Endodermal cell (in vitro differentiated cells): ENCODE measurements around the gene NDUFB10. TPM values are rescaled to one million over a fixed set of nuclear protein-coding genes. Genes with fewer than 3 reads are reported as not detected.

Experiments used
- DNase-seq: peaks from one replicate; pipeline ENCODE4 v3.0.0-alpha.2; 2017
- H3K27ac ChIP-seq: 2 replicates; pipeline ENCODE4 v1.5.1; 2013; ENCODE audit warnings: mild to moderate bottlenecking, low read depth, low read length, moderate library complexity
- H3K27me3 ChIP-seq: 2 replicates; pipeline ENCODE4 v1.6.1; 2013; ENCODE audit warnings: mild to moderate bottlenecking, low read length, moderate library complexity; ENCODE audit not compliant: insufficient read depth, control insufficient read depth, poor library complexity, severe bottlenecking
- H3K36me3 ChIP-seq: 2 replicates; pipeline ENCODE4 v1.7.0; 2013; ENCODE audit warnings: mild to moderate bottlenecking, low read length, moderate library complexity; ENCODE audit not compliant: control insufficient read depth, insufficient read depth
- H3K4me1 ChIP-seq: one replicate; pipeline ENCODE4 v1.7.0; 2013; ENCODE audit warnings: low read length; ENCODE audit not compliant: control insufficient read depth, insufficient read depth
- H3K4me3 ChIP-seq: 2 replicates; pipeline ENCODE4 v1.5.1; 2013; ENCODE audit warnings: mild to moderate bottlenecking, low read length, moderate library complexity
- H3K9ac ChIP-seq: 2 replicates; pipeline ENCODE4 v1.6.1; 2013; ENCODE audit warnings: mild to moderate bottlenecking, low read length, moderate library complexity; ENCODE audit not compliant: poor library complexity, severe bottlenecking; ENCODE audit errors: extremely low read depth
- H3K9me3 ChIP-seq: 2 replicates; pipeline ENCODE4 v1.6.1; 2013; ENCODE audit warnings: mild to moderate bottlenecking, low read length, moderate library complexity; ENCODE audit not compliant: control insufficient read depth
- H3K27ac Mint-ChIP-seq: 2 replicates; pipeline ENCODE4 v1.8.0; 2020; ENCODE audit warnings: mixed read lengths
- H3K27me3 Mint-ChIP-seq: 2 replicates; pipeline ENCODE4 v1.8.0; 2021; ENCODE audit warnings: mild to moderate bottlenecking, mixed read lengths; ENCODE audit not compliant: insufficient read depth
- H3K36me3 Mint-ChIP-seq: 2 replicates; pipeline ENCODE4 v1.8.0; 2020; ENCODE audit warnings: low read depth, mixed read lengths
- H3K4me1 Mint-ChIP-seq: 2 replicates; pipeline ENCODE4 v1.8.0; 2020; ENCODE audit warnings: mixed read lengths
- H3K4me3 Mint-ChIP-seq: 2 replicates; pipeline ENCODE4 v1.8.0; 2020; ENCODE audit warnings: mild to moderate bottlenecking, moderate library complexity, mixed read lengths
- H3K9me3 Mint-ChIP-seq: 2 replicates; pipeline ENCODE4 v1.8.0; 2020; ENCODE audit warnings: mild to moderate bottlenecking, mixed read lengths
- WGBS, 2 experiments: methylation state at CpG; one replicate each; pipeline versions ENCODE4 v1.1.5 to v1.1.7; 2013; ENCODE audit warnings: missing lambda C conversion rate in 2 of 2, mixed read lengths in 1 of 2; ENCODE audit not compliant: insufficient coverage in 1 of 2, insufficient read length in 1 of 2; 5-methylcytosine and 5-hydroxymethylcytosine counted together
- total RNA-seq, 2 donors: library from RNA; stranded (reverse); fragmentation: NEBNext Ultra II Directional in 1 of 2; extraction: Animal tissue kit (Norgen Biotek cat#: 25700) in 1 of 2; gene quantifications; 2 replicates in 1 of 2; 3 replicates in 1 of 2; pipeline ENCODE4 v1.2.1, GENCODE V29; 2021
- TF ChIP-seq, protein P1 (sequence below): fragments of 200-600 bp; sonication (generic); conservative IDR thresholded peaks from 2 replicates; pipeline ENCODE4 v1.5.0; 2021; ENCODE audit warnings: antibody characterized with exemption, mild to moderate bottlenecking

Gene NDUFB10
- total RNA-seq, 2 donors from 2014 or later = 167 to 192 TPM

DNA sequence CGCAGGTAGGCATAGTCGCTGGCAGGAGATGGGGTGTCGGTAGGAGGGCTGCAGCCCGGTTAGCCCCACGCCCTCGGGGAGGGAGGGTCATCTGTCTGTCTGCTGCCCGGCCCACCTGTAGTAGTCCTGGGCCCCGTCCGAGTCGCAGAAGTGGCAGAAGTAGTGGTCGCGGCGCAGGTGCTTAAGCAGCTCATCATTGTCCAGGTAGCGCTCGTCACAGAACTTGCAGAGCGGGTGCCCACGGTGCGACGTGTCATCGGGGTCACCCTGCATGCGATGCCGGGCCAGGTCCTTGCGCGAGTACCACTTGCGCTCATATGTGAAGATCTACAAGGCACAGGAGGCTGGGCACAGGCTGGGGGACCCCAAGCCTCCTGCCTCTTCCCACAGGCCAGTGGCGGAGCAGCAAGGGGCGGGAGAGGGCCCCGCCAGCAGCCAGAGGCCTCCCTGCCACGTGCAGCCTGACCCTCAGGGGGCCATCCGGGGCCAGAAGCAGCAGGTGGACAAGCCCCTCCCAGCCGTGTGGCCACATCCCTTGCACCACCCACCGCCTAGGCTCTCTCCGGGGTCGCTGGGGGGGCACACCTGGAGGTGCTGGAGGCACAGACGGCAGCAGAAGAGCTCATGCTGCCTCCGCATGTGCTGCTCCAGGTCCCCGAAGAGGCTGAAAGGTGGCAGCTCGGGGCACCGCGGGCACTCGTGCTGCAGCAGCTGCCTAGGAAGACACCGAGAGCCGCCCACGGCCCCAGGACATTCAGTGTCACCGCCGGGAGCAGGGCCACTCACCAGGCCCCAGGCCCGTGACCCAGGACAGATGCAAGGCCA, 43.3 kb downstream of the NDUFB10 start:
- WGBS, 2 experiments = 96 to 97% methylated on average over 29 to 47 of the region's 47 CpGs
- Histone ChIP-seq H3K9me3 (no peaks in the 10 kb centered on the region), H3K4me3 (no peak overlapping the region), H3K36me3 (peaks cover 38% of the 10 kb centered on the region), H3K27ac (no peak overlapping the region), H3K4me1 (peaks cover 13% of the 10 kb centered on the region), H3K27me3 (no peaks in the 10 kb centered on the region), H3K9ac (no peak overlapping the region)
- DNase-seq = no peak
- no peak overlapping the region for H3K4me3 Mint-ChIP-seq
- peaks cover 22% of the 10 kb centered on the region for H3K36me3 Mint-ChIP-seq
- no peaks in the 10 kb centered on the region for H3K27me3 Mint-ChIP-seq
- no peak overlapping the region for H3K27ac Mint-ChIP-seq
- TF ChIP-seq, protein P1, sequence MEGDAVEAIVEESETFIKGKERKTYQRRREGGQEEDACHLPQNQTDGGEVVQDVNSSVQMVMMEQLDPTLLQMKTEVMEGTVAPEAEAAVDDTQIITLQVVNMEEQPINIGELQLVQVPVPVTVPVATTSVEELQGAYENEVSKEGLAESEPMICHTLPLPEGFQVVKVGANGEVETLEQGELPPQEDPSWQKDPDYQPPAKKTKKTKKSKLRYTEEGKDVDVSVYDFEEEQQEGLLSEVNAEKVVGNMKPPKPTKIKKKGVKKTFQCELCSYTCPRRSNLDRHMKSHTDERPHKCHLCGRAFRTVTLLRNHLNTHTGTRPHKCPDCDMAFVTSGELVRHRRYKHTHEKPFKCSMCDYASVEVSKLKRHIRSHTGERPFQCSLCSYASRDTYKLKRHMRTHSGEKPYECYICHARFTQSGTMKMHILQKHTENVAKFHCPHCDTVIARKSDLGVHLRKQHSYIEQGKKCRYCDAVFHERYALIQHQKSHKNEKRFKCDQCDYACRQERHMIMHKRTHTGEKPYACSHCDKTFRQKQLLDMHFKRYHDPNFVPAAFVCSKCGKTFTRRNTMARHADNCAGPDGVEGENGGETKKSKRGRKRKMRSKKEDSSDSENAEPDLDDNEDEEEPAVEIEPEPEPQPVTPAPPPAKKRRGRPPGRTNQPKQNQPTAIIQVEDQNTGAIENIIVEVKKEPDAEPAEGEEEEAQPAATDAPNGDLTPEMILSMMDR = no peak
- H3K9me3 Mint-ChIP-seq = no peaks in the 10 kb centered on the region
- peaks cover 9% of the 10 kb centered on the region for H3K4me1 Mint-ChIP-seq

DNA sequence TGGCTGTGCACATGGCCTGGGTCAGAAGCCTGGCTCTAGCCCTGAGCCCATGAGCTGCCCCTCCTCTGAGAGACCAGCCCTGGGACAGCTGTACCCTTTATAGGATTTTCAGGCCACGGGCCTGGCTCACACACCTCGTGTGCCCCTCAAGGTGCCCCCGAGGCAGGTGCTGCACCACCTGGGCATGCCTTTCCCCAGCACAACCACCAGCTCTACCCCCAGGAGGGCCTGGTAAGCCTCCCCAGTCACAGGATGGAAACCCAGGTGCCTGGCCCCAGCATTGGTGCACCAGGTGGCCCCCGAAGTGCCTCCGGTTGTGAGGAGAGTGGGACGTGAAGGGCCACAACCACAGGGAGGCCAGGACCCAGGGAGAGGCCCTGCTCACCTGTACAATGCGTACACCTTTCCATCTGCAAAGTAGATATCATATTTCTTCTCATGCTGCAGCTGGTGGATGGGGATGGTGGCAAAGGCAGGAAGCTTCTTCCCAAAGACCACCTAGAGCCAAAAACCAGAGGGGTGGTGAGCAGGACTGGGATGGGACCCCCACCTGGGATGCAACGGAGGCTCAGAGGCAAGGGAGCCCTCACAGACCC, 44.0 kb downstream of the NDUFB10 start:
- TF ChIP-seq, protein P1 = no peak
- peaks cover 20% of the 10 kb centered on the region for H3K36me3 Mint-ChIP-seq

DNA sequence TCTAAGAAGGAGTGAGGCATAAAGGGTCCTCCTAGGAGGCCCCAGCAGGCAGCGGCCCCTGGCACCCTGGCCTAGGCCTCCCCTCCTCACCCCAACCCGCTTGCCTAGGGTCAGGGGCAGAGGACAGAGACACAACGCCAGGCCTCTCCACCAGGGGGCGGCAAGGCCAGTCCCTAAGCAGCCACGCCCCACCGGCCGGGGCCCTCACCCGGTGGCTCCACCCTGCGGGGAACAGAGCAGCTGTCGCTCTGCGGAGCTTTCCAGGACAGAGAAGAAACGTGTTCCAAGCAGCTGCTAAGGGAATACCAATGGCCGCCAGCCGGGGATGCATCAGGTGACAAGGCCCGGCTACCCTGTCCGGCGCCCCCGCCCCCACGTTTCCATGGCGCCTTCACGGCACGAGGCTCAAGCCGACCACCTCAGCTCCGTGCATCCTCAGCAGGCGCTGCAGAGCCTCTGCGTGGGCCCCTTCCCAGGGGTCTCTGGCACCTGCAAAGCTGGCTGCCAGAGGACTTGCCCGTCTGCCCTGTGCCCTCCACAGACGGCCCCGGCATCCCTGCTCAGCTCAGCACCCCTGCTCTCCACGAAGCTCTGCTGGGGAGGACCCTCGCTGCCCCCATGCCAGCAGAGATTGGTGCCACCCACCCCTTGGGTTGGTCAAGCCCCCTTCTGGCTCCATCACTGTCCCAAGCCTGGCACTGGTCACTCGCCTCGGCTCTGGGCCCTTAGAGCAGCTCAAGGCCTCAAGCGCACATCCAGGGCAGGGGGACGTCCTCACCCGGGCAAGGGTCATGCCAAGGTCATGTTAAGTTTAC, 44.7 kb downstream of the NDUFB10 start:
- H3K27ac ChIP-seq = peak overlapping the region; percentile 87

More for the DNA sequence above, 44.0 kb downstream of the NDUFB10 start:
- Histone ChIP-seq H3K9ac (no peak overlapping the region), H3K4me3 (no peak overlapping the region), H3K27ac (no peak overlapping the region), H3K4me1 (peaks cover 20% of the 10 kb centered on the region), H3K9me3 (no peaks in the 10 kb centered on the region), H3K27me3 (no peaks in the 10 kb centered on the region), H3K36me3 (peaks cover 39% of the 10 kb centered on the region)
- no peak overlapping the region for H3K4me3 Mint-ChIP-seq
- peaks cover 14% of the 10 kb centered on the region for H3K4me1 Mint-ChIP-seq
- H3K9me3 Mint-ChIP-seq = no peaks in the 10 kb centered on the region
- 93 to 100% methylated on average over 3 to 8 of the region's 8 CpGs for WGBS, 2 experiments
- no peak overlapping the region for H3K27ac Mint-ChIP-seq
- H3K27me3 Mint-ChIP-seq = no peaks in the 10 kb centered on the region
- DNase-seq = no peak

More for the DNA sequence above, 44.7 kb downstream of the NDUFB10 start:
- H3K36me3 Mint-ChIP-seq = peaks cover 23% of the 10 kb centered on the region
- H3K9me3 ChIP-seq = no peaks in the 10 kb centered on the region
- no peak overlapping the region for H3K27ac Mint-ChIP-seq
- peaks cover 39% of the 10 kb centered on the region for H3K36me3 ChIP-seq
- H3K9ac ChIP-seq = no peak overlapping the region
- H3K4me1 ChIP-seq = peaks cover 23% of the 10 kb centered on the region
- WGBS, 2 experiments = 40 to 46% methylated on average over 28 to 36 of the region's 36 CpGs
- no peak overlapping the region for H3K4me3 ChIP-seq
- TF ChIP-seq, protein P1 = peak; percentile 98
- no peaks in the 10 kb centered on the region for H3K27me3 ChIP-seq
- H3K4me1 Mint-ChIP-seq = peaks cover 19% of the 10 kb centered on the region
- no peaks in the 10 kb centered on the region for H3K27me3 Mint-ChIP-seq
- peak; percentile 99 for DNase-seq
- H3K9me3 Mint-ChIP-seq = no peaks in the 10 kb centered on the region
- H3K4me3 Mint-ChIP-seq = no peak overlapping the region
